OCI-LY7 (cell line): ENCODE measurements around the gene CRY2. TPM values are rescaled to one million over a fixed set of nuclear protein-coding genes. Genes with fewer than 3 reads are reported as not detected.

ENCODE experiments used
- BruUV-seq: library from RNA; stranded (reverse); fragments of 400-500 nt; replicated peaks from 2 replicates; lab custom pipeline; 2021; lab: Mats Ljungman, UMichigan
- CTCF ChIA-PET: fragments of 300-600 bp; sonication (Branson Sonifier 250); formaldehyde crosslinking; loops from one replicate; lab custom pipeline; 2022; ENCODE audit warnings: antibody characterized with exemption; ENCODE audit not compliant: unreplicated experiment; lab: Charles Lee
- POLR2A ChIA-PET: fragments of 300-600 bp; sonication (Branson Sonifier 250); formaldehyde crosslinking; loops from one replicate; lab custom pipeline; 2022; ENCODE audit warnings: antibody characterized with exemption; lab: Charles Lee
- DNase-seq: peaks from one replicate; pipeline ENCODE4 v3.0.0-alpha.2; 2015; ENCODE audit warnings: low spot score
- H2AFZ ChIP-seq: fragments of 200-600 bp; sonication (generic), shearing (Covaris generic); 2 replicates; pipeline ENCODE4 v1.6.1; 2014; ENCODE audit warnings: mild to moderate bottlenecking, antibody characterized with exemption, low read length, moderate library complexity
- H3K27ac ChIP-seq: fragments of 200-600 bp; sonication (generic); 2 replicates; pipeline ENCODE4 v1.5.1; 2014; ENCODE audit warnings: mixed run types, low read depth, mild to moderate bottlenecking, moderate library complexity, low read length, inconsistent platforms; ENCODE audit not compliant: poor library complexity, severe bottlenecking
- H3K36me3 ChIP-seq: fragments of 200-600 bp; sonication (generic); 2 replicates; pipeline ENCODE4 v1.6.1; 2014; ENCODE audit warnings: mild to moderate bottlenecking, antibody characterized with exemption, low read length, moderate library complexity, mixed read lengths; ENCODE audit not compliant: insufficient read depth
- H3K4me1 ChIP-seq: fragments of 200-600 bp; sonication (generic); 2 replicates; pipeline ENCODE4 v1.5.1; 2014; ENCODE audit warnings: mild to moderate bottlenecking, low read length; ENCODE audit not compliant: insufficient read depth, poor library complexity, severe bottlenecking
- H3K4me2 ChIP-seq: fragments of 200-600 bp; sonication (generic); 2 replicates; pipeline ENCODE4 v1.6.1; 2014; ENCODE audit warnings: mild to moderate bottlenecking, low read length
- H3K4me3 ChIP-seq: fragments of 200-600 bp; sonication (generic); 2 replicates; pipeline ENCODE4 v1.5.1; 2014; ENCODE audit warnings: mild to moderate bottlenecking, low read depth, low read length; ENCODE audit not compliant: poor library complexity, severe bottlenecking
- H3K79me2 ChIP-seq: fragments of 200-600 bp; sonication (generic); 2 replicates; pipeline ENCODE4 v1.6.1; 2016; ENCODE audit warnings: low read depth, mild to moderate bottlenecking, low read length, moderate library complexity, mixed read lengths; ENCODE audit not compliant: insufficient read depth
- H3K9me2 ChIP-seq: fragments of 200-600 bp; sonication (generic); 2 replicates; pipeline ENCODE4 v1.6.1; 2016; ENCODE audit warnings: mild to moderate bottlenecking, low read length, mixed read lengths; ENCODE audit not compliant: insufficient read depth
- H3K9me3 ChIP-seq: fragments of 200-600 bp; sonication (generic); 2 replicates; pipeline ENCODE4 v1.6.1; 2014; ENCODE audit warnings: mild to moderate bottlenecking, mixed run types, low read length, mixed read lengths
- H4K20me1 ChIP-seq: fragments of 200-600 bp; sonication (generic); 2 replicates; pipeline ENCODE4 v1.6.1; 2014; ENCODE audit warnings: mild to moderate bottlenecking, antibody characterized with exemption, low read length, moderate library complexity, mixed read lengths; ENCODE audit not compliant: insufficient read depth
- EZH2phosphoT487 ChIP-seq: fragments of 200-600 bp; sonication (generic); IDR thresholded peaks from 2 replicates; pipeline ENCODE4 v1.6.1; 2018; ENCODE audit warnings: low read depth, borderline replicate concordance, mild to moderate bottlenecking, mixed run types, antibody characterized with exemption, low read length, moderate library complexity, mixed read lengths
- intact Hi-C: fragments of 100-400 bp; cut with micrococcal nuclease; formaldehyde crosslinking; loops from one replicate; pipeline ENCODE4 v1.10.0; 2022; ENCODE audit not compliant: unreplicated experiment
- total RNA-seq, 2 experiments: library from RNA; depleted of rRNA in 1 of 2; stranded (reverse); fragments of >200 nt in 1 of 2; shearing (Covaris generic) in 1 of 2; gene quantifications; 2 replicates each; pipeline ENCODE4 v1.2.3, GENCODE V29; 2014 to 2022
- TF ChIP-seq, protein P1 (sequence below): fragments of 200-600 bp; sonication (generic); conservative IDR thresholded peaks from 2 replicates; pipeline ENCODE4 v1.5.1; 2014; ENCODE audit warnings: mild to moderate bottlenecking, antibody characterized with exemption, low read length, moderate library complexity, mixed read lengths

CRY2 gene
- total RNA-seq, 2 experiments from 2014 or later, result 19.2 to 24.6 TPM

DNA sequence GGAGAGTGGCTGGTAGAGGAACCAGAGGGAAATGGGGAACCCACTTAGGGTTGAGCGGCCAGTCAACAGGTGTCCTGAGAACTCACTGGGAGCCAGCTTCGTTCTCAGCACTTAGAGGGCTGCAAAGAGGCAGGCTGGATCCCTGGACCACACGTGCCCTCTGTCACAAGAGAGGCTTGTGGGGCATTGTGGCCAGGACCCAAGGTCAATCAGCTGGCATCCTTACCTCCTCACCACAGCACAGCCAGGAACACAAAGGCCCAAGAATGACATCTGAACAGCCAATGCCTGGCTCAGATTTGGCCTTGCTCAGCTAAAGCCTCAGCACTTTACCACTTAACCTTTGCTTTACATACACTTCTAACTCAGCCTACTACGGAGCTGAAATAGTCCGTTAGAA, 45.6 kb downstream of the CRY2 start:
- BruUV-seq, result no TSS peak
- H3K9me3 ChIP-seq, result no peaks in the 10 kb centered on the region
- no peak for DNase-seq
- H4K20me1 ChIP-seq, result no peaks in the 10 kb centered on the region
- no peaks in the 10 kb centered on the region for H3K4me1 ChIP-seq
- no peaks in the 10 kb centered on the region for H3K79me2 ChIP-seq
- no peak overlapping the region for H2AFZ ChIP-seq
- H3K36me3 ChIP-seq, result no peaks in the 10 kb centered on the region
- no peak overlapping the region for H3K4me3 ChIP-seq
- TF ChIP-seq, protein P1, sequence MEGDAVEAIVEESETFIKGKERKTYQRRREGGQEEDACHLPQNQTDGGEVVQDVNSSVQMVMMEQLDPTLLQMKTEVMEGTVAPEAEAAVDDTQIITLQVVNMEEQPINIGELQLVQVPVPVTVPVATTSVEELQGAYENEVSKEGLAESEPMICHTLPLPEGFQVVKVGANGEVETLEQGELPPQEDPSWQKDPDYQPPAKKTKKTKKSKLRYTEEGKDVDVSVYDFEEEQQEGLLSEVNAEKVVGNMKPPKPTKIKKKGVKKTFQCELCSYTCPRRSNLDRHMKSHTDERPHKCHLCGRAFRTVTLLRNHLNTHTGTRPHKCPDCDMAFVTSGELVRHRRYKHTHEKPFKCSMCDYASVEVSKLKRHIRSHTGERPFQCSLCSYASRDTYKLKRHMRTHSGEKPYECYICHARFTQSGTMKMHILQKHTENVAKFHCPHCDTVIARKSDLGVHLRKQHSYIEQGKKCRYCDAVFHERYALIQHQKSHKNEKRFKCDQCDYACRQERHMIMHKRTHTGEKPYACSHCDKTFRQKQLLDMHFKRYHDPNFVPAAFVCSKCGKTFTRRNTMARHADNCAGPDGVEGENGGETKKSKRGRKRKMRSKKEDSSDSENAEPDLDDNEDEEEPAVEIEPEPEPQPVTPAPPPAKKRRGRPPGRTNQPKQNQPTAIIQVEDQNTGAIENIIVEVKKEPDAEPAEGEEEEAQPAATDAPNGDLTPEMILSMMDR, result no peak
- TF ChIP-seq EZH2phosphoT487, result no peak
- H3K4me2 ChIP-seq, result no peak overlapping the region
- intact Hi-C loops, result no loop called here
- ChIA-PET POLR2A (interaction anchor here (0.7 kb wide), 1 partner anchor 41 kb away, joined by 3 read pairs; no protein-coding TSS in a partner anchor), CTCF (no interaction called here)
- H3K9me2 ChIP-seq, result no peaks in the 10 kb centered on the region
- H3K27ac ChIP-seq, result no peak overlapping the region

DNA sequence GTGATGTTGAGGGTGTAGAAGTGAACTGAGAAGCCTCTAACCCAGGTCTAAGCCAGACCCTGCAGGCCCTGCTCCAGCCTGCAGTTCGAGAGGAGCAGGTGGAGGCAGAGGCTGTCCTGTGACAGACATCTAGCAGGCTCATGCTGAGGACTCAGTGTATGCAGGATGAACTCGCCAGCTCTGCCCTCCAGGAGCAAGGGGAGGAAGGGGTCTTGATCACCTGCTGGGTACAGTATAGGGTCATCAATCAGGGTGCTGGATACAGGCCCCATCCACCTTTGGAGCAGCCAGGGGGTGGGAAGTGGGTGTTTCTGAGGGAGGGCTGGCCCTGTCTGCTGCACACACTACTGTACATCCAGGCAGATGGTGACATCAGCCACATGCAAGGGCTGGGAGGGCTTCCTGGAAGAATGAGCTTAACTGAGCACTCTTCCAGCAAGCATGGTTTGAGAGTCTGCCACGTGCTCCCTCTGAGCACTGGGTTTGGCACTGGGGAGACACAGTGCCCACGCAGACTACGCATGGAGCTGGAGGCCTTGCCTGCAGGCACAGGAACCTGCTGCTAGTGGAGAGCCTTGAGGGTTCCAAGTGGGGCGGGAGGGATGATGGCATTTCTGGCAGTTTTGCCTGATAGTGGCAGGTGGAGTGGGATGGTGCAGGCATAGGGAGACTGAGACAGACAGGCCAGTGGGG, 47.4 kb downstream of the CRY2 start:
- Histone ChIP-seq H3K79me2 (no peaks in the 10 kb centered on the region), H3K4me2 (no peak overlapping the region), H3K27ac (no peak overlapping the region), H3K4me3 (no peak overlapping the region), H3K36me3 (no peaks in the 10 kb centered on the region), H3K9me3 (no peaks in the 10 kb centered on the region), H3K9me2 (no peaks in the 10 kb centered on the region), H3K4me1 (peaks cover 12% of the 10 kb centered on the region), H4K20me1 (no peaks in the 10 kb centered on the region), H2AFZ (no peak overlapping the region)
- ChIA-PET CTCF (no interaction called here), POLR2A (interaction anchor here (1.1 kb wide), 1 partner anchor 56 kb away, joined by 4 read pairs; no protein-coding TSS in a partner anchor)
- no TSS peak for BruUV-seq
- intact Hi-C loops, result no loop called here
- TF ChIP-seq EZH2phosphoT487, result no peak
- TF ChIP-seq, protein P1, result no peak
- DNase-seq, result no peak
